SH-SY5Y (cell line): ENCODE results near the gene BANK1.

Experiments
- GATA2 ChIP-seq: IDR thresholded peaks from 2 replicates; pipeline ENCODE4 v1.6.1; 2011; ENCODE audit warnings: mild to moderate bottlenecking, low read depth, low read length
- GATA3 ChIP-seq: IDR thresholded peaks from 2 replicates; pipeline ENCODE4 v1.6.1; 2011; ENCODE audit warnings: low read depth, mild to moderate bottlenecking, low read length, moderate library complexity

GRCh38 chr4:102103368-102103767, 312.8 kb downstream of the BANK1 start:
- no peak for TF ChIP-seq GATA3
- TF ChIP-seq GATA2: no peak
